HUDEP-2 (cell line): ENCODE results near the gene TOP3B.

Experiments
- DNase-seq, 76 experiments: peaks; one replicate each; lab custom pipeline; 2025; ENCODE audit not compliant: unreplicated experiment in 76 of 76; lab: John Stamatoyannopoulos, UW

TOP3B gene

DNA sequence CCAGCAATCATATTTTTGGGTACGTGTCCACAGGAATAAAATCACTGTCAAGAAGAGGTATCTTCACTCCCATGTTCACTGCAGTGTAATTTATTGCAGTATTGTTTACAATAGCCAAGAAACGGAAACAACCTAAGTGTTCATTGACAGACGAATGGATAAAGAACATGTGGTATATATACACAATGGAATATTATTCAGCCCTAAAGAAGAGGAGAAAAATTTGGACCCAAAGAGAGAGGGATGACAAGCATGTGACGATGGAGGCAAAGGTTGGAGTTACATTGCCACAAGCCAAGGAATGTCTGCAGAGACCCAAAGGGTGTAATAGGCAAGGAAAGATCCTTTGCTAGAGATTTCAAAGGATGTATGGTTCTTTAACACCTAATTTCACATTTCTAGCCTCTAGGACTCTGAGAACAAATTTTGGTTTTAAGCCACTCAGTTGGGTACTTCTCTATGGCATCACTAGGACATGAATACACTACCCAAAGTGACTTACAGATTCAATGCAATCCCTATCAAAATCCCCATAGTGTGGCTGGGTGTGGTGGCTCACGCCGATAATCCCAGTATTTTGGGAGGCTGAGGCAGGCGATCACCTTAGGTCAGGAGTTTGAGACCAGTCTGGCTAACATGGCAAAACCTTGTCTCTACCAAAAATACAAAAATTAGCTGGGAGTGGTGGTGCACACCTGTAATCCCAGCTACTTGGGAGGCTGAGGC lies 31.1 kb upstream of the TOP3B start:
- DNase-seq: no peak

DNA sequence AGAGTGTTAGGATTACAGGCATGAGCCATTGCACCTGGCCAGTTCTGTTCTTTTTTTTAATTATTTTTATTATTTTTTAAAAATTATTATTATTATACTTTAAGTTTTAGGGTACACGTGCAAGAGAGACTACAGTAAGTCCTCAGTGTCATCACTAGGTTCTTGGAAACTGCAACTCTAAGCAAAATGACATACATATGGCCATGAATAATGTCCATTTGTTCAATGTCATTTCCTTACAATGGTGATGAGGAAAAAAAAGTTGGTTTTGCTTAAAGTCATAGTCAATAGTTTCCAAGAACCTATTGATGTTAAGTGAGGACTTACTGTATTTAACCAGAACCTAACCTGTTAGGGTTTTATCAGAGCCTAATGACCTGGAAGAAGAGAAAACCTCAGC lies 29.4 kb upstream of the TOP3B start:
- DNase-seq: no peak

DNA sequence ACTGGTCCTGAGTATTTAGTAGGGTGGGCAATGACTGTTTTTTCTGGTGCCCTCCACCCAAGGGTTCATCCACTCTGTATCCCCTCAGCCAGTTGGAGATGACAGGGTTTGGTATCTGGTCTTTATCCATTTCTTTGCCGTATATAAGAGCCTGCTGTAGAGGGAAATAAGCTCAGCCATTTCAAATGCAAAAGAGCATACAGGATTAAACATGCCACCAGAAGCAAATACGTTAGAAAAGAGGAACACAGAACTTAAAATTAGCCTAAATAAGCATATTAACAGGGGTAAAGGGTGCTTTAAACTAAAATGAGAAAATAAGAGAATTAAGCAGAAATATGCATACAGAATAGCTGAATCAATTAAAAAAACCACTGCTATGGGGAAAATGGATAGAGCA lies 27.8 kb upstream of the TOP3B start:
- no peak for DNase-seq

DNA sequence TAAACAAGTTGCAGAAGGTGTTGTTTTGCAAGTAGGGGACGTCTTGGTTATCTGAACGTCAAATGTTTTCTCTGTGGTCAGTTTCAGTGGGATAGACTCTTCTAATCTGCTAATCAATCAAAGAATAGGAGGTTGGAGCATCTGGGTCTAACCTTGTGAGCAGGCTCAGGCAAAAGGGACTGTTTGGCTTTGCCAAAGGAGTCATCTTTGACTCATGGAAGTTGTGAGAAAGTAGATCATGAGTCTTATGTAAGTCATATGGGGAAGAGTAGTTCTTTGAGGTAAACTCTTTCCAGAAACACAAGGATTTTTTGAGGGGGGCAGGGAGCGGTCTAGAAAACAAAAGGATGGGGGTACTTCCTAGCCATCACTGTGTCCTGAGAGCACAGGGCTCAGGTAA lies 27.1 kb upstream of the TOP3B start:
- DNase-seq: no peak

DNA sequence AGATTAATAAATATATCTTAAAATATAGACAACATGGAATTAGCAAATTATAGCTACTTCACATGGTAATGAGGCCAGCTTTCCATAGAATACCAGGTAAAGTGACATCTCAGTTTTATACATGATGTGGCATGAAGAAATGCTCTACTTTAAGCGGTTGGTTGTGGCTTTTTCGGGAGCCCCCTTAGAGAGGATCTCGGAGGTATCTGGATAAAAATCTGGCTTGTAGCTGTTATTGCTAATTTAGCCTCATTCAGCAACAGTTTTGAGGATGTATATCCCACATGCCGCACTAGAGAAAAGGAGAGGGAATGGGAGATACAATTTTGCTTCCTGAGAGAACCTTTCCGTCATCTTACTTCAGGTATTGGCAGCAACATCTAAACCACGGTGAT lies 24.0 kb upstream of the TOP3B start:
- DNase-seq: no peak

DNA sequence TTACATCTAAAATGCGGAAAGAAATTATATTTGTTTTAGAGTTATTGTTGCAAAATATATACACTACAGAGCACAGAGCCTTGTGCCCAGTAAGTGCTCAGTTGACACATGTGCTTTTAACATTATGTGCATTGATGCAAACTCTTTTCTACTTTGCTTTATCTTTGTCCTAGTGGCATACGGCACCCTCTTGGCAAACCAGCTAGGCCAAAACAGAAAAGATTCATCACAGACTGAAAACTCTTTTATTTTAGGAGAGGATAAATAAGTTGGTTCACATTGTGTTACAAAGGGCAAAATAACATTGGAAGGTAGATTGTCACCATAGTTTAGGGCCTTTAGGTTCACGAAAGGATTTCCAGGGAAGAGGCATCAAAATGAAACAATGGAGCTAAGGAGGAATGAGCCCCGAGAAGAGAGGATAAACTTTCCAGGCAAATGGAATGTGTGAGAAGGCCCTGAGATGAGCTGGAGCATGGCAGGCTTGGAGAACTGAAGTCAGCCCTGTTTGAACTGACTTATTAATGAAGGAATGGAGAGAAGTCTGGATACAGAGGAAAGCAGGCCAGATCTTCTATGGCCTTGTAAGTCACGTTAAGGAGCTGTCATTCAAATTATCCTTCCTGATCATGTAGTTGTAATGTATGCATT lies 23.5 kb upstream of the TOP3B start:
- DNase-seq: no peak

DNA sequence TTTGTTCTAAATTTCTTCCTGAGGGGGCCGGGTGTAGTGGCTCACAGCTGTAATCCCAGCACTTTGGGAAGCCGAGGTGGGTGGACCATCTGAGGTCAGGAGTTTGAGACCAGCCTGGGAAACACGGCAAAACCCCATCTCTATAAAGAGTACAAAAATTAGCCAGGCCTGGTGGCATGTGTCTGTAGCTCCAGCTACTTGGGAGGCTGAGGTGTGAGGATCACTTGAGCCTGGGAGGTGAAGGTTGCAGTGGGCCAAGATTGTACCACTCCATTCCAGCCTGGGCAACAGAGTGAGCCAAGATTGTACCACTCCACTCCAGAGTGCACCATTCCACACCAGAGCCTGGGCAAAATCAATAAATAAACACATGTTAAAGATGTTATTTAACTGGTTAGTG lies 20.6 kb upstream of the TOP3B start:
- no peak for DNase-seq

DNA sequence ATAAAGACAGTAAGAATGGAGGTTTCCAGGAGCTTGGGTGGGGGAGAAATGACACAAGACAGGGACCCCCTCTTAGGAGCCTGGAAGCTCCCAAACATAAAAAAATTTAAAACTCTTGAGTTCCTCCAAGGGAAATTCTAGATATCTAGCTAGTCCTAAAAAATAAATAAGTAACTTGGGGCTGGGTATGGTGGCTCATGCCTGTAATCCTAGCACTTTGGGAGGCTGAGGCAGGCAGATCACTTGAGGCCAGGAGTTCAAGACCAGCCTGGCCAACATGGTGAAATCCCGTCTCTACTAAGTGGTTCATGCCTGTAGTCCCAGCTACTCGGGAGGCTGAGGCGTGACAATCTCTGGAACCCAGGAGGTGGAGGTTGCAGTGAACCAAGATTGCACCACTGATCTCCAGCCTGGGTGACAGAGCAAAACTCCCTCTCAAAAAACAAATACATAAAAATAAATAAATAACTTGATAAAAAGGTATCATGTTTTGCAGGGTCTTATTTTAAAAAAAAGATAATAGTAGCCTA lies 20.0 kb upstream of the TOP3B start:
- DNase-seq: no peak

DNA sequence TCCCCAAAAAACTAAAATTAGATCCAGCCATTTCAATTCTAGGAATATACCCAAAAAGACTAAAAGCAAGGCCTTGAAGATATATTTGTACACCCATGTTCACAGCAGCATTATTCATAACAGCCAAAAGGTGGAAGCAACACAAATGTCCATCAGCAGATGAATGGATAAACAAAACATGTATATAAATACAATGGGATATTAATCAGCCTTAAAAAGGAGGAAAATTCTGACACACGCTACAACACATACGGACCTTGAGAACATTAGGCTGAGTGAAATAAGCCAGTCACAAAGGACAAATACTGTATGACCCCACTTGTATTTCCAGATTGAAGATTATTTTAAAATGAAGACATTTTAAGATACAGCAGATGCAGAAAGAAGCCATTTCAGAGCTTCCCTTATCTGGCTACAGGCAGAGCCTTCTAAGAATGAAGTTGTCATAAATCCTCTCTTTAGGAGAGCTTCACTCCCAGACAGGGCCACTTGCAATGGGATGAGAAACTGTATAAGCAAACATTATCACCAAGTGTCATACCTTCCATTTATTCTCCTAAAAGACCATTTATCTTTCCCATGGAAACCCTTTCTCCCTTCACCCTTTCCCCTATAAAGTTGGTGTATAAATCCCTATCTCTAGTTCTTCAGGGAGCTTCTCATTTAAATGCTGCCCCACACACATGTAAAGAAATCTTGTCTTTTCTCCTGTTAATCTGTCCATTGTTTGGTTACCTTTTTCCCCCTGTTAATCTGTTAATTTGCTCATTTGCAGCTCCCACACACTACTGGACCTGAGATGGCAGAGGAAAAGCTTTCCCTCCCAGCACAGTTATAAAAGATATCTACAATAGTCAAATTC lies 19.3 kb upstream of the TOP3B start:
- DNase-seq: no peak

DNA sequence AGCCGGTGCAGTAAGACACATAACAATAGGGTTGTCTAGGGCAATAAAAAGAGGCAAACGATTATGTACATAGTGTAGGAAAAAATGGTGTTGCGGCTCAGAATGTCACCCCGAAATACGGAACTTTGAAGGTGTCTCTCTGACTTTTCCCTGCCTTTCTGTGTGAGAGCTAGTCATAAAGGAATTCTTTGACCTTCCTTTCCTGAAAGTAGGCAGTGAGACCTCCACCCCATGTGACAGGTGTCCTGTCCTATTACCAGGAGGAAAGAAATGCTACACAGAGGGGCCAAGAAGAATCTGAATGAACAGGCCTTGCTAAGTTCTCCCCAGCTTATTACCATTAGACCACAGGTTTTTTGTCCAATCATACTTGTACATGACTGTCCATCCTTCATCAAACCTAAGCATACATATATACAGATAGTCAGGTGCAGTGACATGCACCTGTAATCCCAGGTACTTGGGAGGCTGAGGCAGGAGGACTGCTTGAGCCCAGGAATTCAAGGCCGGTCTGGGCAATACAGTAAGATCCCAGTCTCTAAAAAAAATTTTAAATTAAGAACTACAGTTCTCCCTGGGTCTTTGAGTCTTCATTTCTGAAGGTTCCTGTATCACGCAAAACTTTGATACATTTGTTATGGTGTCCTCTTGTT lies 16.1 kb upstream of the TOP3B start:
- DNase-seq: no peak

DNA sequence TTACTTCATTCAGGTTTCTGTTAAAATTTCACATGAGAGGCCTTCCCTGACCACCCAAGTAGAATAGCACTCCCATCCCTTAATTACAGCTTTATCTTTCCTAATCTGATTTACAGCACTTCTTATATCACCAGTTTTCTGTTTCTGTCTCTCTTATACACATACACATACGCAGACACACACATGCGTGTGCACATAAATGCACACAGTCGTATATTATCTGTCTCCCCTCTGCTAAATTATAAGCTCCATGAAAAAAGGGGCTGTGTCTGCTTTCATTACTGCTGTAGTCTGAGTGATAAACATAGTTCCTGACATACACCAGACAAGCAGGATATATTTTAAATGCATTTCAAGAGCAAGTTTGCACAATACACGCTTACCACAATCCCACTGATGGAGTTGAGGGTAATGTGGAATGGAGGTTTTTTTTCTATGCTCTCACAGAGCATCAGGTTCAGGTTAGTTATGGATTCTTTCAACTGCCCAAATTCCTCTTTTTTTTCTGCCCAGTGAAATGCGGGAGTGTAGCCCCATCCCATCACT lies 13.7 kb upstream of the TOP3B start:
- no peak for DNase-seq

DNA sequence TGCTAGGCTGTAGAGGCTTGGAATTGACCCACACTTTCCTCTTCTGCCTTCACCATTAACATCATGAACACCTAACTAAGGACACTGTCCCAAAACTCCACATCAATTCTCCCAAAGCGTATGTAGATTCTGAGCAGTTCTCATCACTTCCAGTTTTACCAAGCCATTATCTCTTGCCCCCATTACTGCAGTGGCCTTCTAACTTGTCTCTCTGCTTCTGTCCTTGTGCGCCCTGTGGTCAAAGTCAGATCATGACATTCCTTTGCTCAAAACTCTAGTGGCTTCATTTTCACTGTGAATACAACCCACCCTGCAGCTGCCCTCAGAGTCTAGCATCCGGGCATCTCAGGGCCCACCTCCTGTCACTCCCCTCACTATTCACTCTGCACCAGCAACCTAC lies 13.1 kb upstream of the TOP3B start:
- no peak for DNase-seq

DNA sequence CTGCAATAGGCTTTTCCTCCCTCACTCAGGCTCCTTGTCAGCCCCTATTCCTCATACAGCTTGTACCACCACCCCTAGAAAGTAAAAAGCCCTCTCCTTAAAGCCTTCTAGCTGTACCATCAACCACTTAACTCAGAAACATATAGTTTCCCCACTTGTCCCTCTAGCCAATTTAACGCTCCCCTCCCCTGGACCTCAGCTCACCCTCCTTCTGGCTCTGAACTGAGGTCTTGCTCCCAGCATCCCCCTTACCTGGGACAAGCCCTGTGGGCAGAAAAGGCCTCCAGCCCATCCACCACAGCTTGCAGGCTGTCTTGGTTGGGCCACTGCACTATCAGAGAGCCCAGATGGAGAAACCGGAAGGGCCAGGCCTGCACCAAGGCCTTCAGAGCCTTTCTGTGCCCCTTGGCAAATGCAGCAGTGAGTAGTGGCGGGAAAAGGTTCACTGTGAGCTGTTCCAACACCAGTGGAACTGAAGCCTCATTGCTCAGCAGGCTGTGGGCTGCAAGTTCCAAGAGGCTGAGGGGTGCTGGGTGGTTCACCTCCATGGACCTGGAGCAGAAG lies 12.4 kb upstream of the TOP3B start:
- DNase-seq: no peak

DNA sequence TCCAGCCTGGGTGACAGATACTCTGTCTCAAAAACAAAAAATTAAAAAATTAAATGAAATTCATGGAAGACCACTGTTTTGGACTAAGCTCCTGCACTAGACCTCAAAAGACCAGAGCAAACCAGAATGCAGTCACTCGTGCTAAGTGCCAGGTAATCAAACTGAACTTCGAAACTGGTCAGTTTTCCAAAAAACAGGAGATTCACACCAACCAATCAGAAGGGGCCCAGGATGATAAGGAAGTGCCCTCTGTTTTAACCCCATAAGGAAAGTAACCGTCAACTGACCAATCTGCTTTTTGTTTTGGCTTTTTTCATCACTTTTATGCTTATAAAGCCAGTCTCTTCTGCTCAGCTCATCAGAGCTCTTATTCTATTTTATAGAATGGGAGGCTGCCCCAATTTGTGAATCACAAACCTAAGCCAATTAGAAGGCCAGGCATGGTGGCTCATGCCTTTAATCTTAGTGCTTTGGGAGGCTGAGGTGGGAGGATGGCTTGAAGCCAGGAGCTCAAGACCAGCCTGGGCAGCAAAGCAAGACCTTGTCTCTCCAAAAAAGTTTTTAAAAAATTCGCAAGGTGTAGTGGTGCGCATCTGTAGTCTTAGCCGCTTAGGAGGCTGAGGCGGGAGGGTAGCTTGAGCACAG lies 10.1 kb upstream of the TOP3B start:
- no peak for DNase-seq

DNA sequence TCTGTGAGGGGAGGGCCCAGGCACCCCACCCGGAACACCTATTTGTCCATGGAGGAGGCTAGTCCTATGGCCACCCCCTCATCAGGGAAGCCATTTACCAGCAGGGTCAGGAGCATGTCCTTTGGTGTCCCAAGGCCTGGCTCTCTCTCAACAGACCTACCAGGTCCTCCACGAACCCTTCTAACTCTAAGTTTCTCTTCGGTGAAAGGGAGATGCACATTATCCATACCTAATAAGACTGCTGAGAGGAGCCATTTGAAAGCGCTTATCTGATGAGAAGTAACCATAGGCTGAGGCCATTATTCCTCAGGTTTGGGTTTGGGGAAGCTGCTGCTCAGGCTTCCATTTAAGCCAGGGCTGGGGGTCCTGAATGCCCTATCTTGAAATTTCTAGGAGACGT lies 9.2 kb upstream of the TOP3B start:
- DNase-seq: no peak

DNA sequence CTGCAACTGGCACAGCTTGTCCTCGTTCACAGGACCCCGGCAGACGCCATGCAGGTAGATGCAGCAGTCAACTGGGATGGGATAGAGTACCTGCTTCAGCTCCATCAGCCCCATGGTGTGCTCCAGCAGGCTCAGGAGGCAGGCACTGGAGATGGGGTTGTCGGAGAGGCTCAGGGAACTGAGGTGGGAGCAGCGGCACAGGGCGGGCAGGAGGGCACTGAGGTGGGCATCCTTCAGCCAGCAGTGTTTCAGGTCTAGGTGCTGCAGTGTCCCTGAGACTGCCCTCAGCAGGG lies 8.7 kb upstream of the TOP3B start:
- DNase-seq: no peak

DNA sequence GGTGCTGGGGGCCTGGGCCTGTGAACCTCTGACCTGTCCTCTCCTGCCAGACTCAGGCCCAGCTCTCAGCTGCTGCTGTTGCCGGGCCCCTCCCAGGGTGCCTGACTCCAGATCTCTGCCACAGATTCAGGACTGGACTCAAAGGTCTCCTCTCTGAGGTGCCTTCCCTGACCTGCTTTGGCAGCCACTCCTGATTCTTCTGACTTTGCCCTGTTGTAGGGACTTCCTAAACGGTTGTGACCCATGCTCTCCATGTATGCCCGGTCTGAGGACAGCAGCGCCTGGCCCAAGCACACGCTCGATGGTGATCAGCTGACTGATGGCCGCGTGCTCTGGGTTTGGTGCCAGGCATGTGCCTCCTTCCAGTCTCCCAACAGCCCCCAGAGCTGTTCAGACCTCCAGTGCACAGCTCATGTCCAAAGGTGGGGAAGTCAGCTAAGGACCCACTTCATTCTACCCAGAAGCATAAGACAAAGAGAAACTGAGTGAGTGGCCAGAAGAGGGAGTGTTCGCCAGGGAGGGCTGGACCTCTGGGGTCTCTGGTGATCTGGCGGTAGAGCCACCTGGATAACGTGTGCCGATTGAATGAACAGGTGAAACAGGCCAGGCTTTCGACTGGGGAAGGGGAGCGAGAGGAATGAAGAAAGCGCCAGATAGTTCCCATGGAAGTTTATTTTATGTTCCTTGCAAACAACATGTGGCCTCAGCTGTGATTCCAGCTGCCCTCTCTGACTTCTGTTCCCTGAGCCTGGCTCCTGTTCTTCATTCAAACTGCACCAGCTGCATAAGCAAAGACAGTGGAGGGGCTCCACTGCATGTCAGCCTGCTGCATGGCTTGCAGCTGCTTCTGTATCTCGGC lies 8.1 kb upstream of the TOP3B start:
- no peak for DNase-seq

DNA sequence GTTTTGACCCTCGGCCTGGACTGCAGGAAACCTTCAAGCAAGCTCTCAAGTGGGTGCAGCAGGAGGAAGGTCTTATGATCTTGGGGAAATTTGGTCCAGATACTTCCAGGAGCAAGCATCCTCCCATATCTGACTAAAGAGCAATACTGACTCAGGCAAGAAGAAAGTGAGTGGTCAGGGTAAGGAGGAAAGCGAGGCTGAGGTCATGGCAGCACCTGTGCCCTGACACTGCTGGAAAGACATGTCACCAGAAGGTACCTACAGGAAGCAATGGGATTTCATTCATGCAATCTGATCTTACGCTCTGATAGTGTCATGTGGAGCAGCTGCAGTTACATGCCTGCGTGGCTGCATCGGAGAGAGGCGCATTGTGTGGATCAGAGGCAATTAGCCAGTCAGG lies 6.5 kb upstream of the TOP3B start:
- no peak for DNase-seq

DNA sequence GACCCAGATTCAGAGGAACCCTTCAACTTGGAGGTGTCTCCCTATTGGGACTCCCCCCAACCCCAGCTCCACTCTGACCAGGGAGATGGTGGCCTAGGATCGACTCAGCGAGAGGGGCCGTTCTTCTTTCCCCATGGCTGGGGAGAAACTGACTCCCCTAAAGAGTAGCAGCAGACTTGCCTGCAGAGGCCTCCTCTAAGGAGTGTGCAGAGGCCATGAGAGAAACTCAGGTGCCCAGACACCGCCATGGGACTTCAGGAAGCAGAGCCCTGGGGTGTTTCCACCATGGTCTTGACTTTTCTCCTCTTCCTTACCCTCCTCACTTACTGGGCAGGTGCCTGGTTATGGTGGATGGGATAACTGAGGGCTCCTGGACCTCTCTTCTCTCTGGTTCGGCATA lies 2.6 kb upstream of the TOP3B start:
- no peak for DNase-seq
